Measurements from ENCODE around the gene RPS15. TPM values are rescaled to one million over a fixed set of nuclear protein-coding genes. Genes with fewer than 3 reads are reported as not detected.

Gene RPS15
- total RNA-seq, 6 experiments from 2014 or later, result 334 to 1,615 (median 355) TPM

GRCh38 chr19:1412995-1413800, 25.0 kb upstream of the RPS15 start:
- DNase-seq, result no peak
- H3K4me1 ChIP-seq, result peaks cover 4 to 80% (median 34%) of the 10 kb centered on the region in 4 donors
- H3K4me3 ChIP-seq, result no peak overlapping the region
- no peaks in the 10 kb centered on the region for H3K9me3 ChIP-seq
- WGBS (ENCODE audit: insufficient coverage, low coverage, low lambda C conversion rate, missing lambda C conversion rate), result 78% methylated on average over 6 of the region's 36 CpGs
- H3K27ac ChIP-seq, result no peak overlapping the region
- peaks cover 0 to 9% (median 0%) of the 10 kb centered on the region in 4 donors for H3K36me3 ChIP-seq
- TF ChIP-seq, protein P1, sequence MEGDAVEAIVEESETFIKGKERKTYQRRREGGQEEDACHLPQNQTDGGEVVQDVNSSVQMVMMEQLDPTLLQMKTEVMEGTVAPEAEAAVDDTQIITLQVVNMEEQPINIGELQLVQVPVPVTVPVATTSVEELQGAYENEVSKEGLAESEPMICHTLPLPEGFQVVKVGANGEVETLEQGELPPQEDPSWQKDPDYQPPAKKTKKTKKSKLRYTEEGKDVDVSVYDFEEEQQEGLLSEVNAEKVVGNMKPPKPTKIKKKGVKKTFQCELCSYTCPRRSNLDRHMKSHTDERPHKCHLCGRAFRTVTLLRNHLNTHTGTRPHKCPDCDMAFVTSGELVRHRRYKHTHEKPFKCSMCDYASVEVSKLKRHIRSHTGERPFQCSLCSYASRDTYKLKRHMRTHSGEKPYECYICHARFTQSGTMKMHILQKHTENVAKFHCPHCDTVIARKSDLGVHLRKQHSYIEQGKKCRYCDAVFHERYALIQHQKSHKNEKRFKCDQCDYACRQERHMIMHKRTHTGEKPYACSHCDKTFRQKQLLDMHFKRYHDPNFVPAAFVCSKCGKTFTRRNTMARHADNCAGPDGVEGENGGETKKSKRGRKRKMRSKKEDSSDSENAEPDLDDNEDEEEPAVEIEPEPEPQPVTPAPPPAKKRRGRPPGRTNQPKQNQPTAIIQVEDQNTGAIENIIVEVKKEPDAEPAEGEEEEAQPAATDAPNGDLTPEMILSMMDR (IDR thresholded peaks at IDR 0.05), result no peak
- H3K27me3 ChIP-seq, result no peaks in the 10 kb centered on the region
- intact Hi-C loops (cut with DNase I), result no loop called here
- no peak for ATAC-seq

GRCh38 chr19:1416014-1416841, 22.0 kb upstream of the RPS15 start:
- DNase-seq, result peak in 1 of 3 donors; percentile 55
- Histone ChIP-seq H3K36me3 (peaks cover 0 to 27% (median 11%) of the 10 kb centered on the region in 4 donors), H3K27me3 (no peaks in the 10 kb centered on the region), H3K4me3 (no peak overlapping the region), H3K4me1 (peaks cover 0 to 66% (median 22%) of the 10 kb centered on the region in 4 donors), H3K27ac (peak overlapping the region; percentile 63 to 66 (median 64)), H3K9me3 (no peaks in the 10 kb centered on the region)
- no peak for ATAC-seq
- WGBS (ENCODE audit: insufficient coverage, low coverage, low lambda C conversion rate, missing lambda C conversion rate), result no CpG with 5 or more reads among the region's 28 CpGs
- intact Hi-C loops (cut with DNase I), result no loop called here
- TF ChIP-seq, protein P1 (IDR thresholded peaks at IDR 0.05), result no peak
- TF ChIP-seq POLR2A (IDR thresholded peaks at IDR 0.05), result no peak

- no peaks in the 10 kb centered on the region for H3K9me3 ChIP-seq
- H3K27ac ChIP-seq, result peak overlapping the region in 1 of 3 donors; percentile 2
- ATAC-seq, result peak in 3 of 4 donors; percentile 31 to 37 (median 35)
- H3K27me3 ChIP-seq, result no peaks in the 10 kb centered on the region
- intact Hi-C loops (cut with DNase I), result no loop called here
- peaks cover 0 to 58% (median 21%) of the 10 kb centered on the region in 4 donors for H3K4me1 ChIP-seq
- no peak for TF ChIP-seq POLR2A (IDR thresholded peaks at IDR 0.05)
- DNase-seq, result peak in 2 of 3 donors; percentile 53 to 54
- 65% methylated on average over 7 of the region's 21 CpGs for WGBS (ENCODE audit: insufficient coverage, low coverage, low lambda C conversion rate, missing lambda C conversion rate)
- H3K4me3 ChIP-seq, result no peak overlapping the region
- peaks cover 0 to 36% (median 16%) of the 10 kb centered on the region in 4 donors for H3K36me3 ChIP-seq
Measured at GRCh38 chr19:1417145-1417544, 21.1 kb upstream of the RPS15 start.

DNA sequence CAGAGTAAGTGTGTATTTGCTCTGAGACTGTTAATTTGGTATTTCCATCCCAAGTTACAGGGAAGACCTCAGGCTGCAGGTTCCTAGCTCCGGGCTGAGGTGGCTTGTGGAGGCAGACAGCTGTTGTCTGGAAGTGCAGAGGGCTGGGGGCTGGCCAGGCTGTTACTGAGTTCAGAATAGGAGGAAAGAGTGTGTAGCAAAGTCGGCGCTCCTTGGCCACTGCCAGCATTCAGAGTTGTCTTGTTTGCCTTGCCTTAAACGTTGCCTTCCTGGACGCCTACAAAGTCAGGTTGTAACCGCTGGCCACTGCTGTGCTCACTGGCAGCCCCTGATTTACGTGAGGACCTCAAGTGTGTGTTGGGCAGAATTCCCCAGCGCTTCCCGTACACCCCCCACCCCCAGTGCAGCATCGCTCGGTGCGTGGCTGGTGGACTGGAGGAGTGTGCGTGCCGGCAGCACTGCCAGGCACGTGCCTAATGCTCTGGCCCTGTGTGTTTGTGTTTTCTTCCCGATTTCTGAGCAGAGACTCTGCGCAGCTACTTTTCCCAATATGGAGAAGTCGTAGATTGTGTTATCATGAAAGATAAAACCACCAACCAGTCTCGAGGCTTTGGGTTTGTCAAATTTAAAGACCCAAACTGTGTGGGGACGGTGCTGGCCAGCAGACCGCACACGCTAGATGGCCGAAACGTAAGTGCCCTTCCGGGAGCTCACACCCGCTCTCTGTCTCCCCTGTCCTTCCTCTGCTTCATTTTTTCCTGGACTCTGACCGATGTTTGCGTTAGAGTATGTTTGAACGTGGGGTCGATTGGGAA, 20.3 kb upstream of the RPS15 start:
- intact Hi-C loops (cut with DNase I), result no loop called here
- TF ChIP-seq, protein P1 (IDR thresholded peaks at IDR 0.05), result no peak
- no peak for TF ChIP-seq POLR2A (IDR thresholded peaks at IDR 0.05)
- peak overlapping the region in 2 of 3 donors; percentile 21 to 56 for H3K27ac ChIP-seq
- H3K27me3 ChIP-seq, result no peaks in the 10 kb centered on the region
- no peaks in the 10 kb centered on the region for H3K9me3 ChIP-seq
- H3K36me3 ChIP-seq, result peaks cover 0 to 37% (median 18%) of the 10 kb centered on the region in 4 donors
- DNase-seq (peak in 1 of 3 donors; percentile 56), ATAC-seq (peak; percentile 4 to 27 (median 26))
- H3K4me1 ChIP-seq, result peaks cover 0 to 51% (median 20%) of the 10 kb centered on the region in 4 donors
- 49% methylated on average over 23 of the region's 30 CpGs for WGBS (ENCODE audit: insufficient coverage, low coverage, low lambda C conversion rate, missing lambda C conversion rate)
- no peak overlapping the region for H3K4me3 ChIP-seq

All from right lobe of liver (tissue), 6 donors.